Neural progenitor cell (in vitro differentiated cells): ENCODE results near the gene ITM2C. TPM values are rescaled to one million over a fixed set of nuclear protein-coding genes. Genes with fewer than 3 reads are reported as not detected.

ENCODE experiments used
- DNase-seq: peaks from one replicate; pipeline ENCODE4 v3.0.0-alpha.2; 2016; ENCODE audit warnings: low spot score
- H2AFZ ChIP-seq: fragments of 200-600 bp; sonication (generic); replicated peaks from 2 replicates; pipeline ENCODE4 v1.6.1; 2016; ENCODE audit warnings: antibody characterized with exemption
- H3F3A ChIP-seq: fragments of 200-600 bp; sonication (generic); 2 replicates; pipeline ENCODE4 v1.6.1; 2016; ENCODE audit warnings: antibody characterized with exemption, low read depth
- H3K27ac ChIP-seq: fragments of 200-600 bp; sonication (generic); 2 replicates; pipeline ENCODE4 v1.5.1; 2016; ENCODE audit warnings: mild to moderate bottlenecking
- H3K27me3 ChIP-seq: fragments of 200-600 bp; sonication (generic); 2 replicates; pipeline ENCODE4 v1.6.1; 2016; ENCODE audit warnings: mild to moderate bottlenecking, moderate library complexity
- H3K36me3 ChIP-seq: fragments of 200-600 bp; sonication (generic); 2 replicates; pipeline ENCODE4 v1.5.1; 2016
- H3K4me1 ChIP-seq: fragments of 200-600 bp; sonication (generic); 2 replicates; pipeline ENCODE4 v1.6.1; 2016; ENCODE audit warnings: mixed run types
- H3K4me2 ChIP-seq: fragments of 200-600 bp; sonication (generic); 2 replicates; pipeline ENCODE4 v1.6.1; 2016
- H3K4me3 ChIP-seq: fragments of 200-600 bp; sonication (generic); 2 replicates; pipeline ENCODE4 v1.5.1; 2016
- H3K79me2 ChIP-seq: fragments of 200-600 bp; sonication (generic); 2 replicates; pipeline ENCODE4 v1.6.1; 2016; ENCODE audit warnings: low read depth
- H3K9ac ChIP-seq: fragments of 200-600 bp; sonication (generic); 2 replicates; pipeline ENCODE4 v1.6.1; 2016
- H3K9me3 ChIP-seq: fragments of 200-600 bp; sonication (generic); 2 replicates; pipeline ENCODE4 v1.5.1; 2016; ENCODE audit warnings: low read depth
- H4K20me1 ChIP-seq: fragments of 200-600 bp; sonication (generic); 2 replicates; pipeline ENCODE4 v1.6.1; 2016; ENCODE audit warnings: low read depth
- H3K27ac Mint-ChIP-seq: 3 replicates; pipeline ENCODE4 v1.8.0; 2021; ENCODE audit warnings: mixed read lengths
- H3K27me3 Mint-ChIP-seq: 2 replicates; pipeline ENCODE4 v1.8.0; 2022; ENCODE audit warnings: low read depth, mild to moderate bottlenecking, inconsistent platforms, moderate library complexity, mixed read lengths; ENCODE audit not compliant: insufficient read depth
- H3K36me3 Mint-ChIP-seq: 3 replicates; pipeline ENCODE4 v1.8.0; 2021; ENCODE audit warnings: mixed read lengths
- H3K4me1 Mint-ChIP-seq: 3 replicates; pipeline ENCODE4 v1.8.0; 2021; ENCODE audit warnings: mixed read lengths
- H3K4me3 Mint-ChIP-seq: 3 replicates; pipeline ENCODE4 v1.8.0; 2021; ENCODE audit warnings: mild to moderate bottlenecking, moderate library complexity, mixed read lengths
- H3K9me3 Mint-ChIP-seq: 3 replicates; pipeline ENCODE4 v1.8.0; 2020; ENCODE audit warnings: mixed read lengths
- EZH2 ChIP-seq: fragments of 200-600 bp; sonication (generic); IDR thresholded peaks from 2 replicates; pipeline ENCODE4 v1.6.1; 2017; ENCODE audit warnings: antibody characterized with exemption, mild to moderate bottlenecking, moderate library complexity
- EZH2phosphoT487 ChIP-seq: fragments of 200-600 bp; sonication (generic); IDR thresholded peaks from 2 replicates; pipeline ENCODE4 v1.6.1; 2017; ENCODE audit warnings: antibody characterized with exemption
- total RNA-seq: library from RNA; depleted of rRNA; stranded (reverse); fragments of >200 nt; gene quantifications from 2 replicates; pipeline ENCODE4 v1.2.3, GENCODE V29; 2015; ENCODE audit warnings: low replicate concordance
- TF ChIP-seq, protein P1 (sequence below): fragments of 200-600 bp; sonication (generic); IDR thresholded peaks from 2 replicates; pipeline ENCODE4 v1.5.1; 2017; ENCODE audit warnings: antibody characterized with exemption, mild to moderate bottlenecking

The ITM2C gene
- total RNA-seq, 1 donor from 2014 or later, result 84.6 TPM

DNA sequence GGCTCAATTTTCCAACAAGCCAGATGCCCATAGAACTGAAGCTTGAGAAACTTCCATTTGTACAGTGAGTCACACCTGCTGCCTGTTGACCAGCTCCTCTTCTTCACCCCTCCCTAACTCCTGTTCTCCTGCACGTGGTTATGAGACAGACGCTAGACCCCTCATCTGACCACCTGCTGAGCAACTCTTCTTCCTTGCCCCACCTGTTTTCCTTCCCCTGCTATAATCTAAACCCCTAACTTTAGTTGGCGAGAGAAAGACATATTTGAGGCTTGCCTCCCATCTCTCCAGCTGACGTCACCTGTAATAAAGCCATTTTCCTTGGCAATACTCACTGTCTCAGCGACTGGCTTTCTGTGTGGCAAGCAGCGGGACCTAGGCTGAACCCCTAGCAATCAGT is 22.3 kb upstream of the ITM2C start:
- H3F3A ChIP-seq, result no peaks in the 10 kb centered on the region
- H3K4me1 ChIP-seq, result no peaks in the 10 kb centered on the region
- no peaks in the 10 kb centered on the region for H3K36me3 ChIP-seq
- TF ChIP-seq, protein P1, sequence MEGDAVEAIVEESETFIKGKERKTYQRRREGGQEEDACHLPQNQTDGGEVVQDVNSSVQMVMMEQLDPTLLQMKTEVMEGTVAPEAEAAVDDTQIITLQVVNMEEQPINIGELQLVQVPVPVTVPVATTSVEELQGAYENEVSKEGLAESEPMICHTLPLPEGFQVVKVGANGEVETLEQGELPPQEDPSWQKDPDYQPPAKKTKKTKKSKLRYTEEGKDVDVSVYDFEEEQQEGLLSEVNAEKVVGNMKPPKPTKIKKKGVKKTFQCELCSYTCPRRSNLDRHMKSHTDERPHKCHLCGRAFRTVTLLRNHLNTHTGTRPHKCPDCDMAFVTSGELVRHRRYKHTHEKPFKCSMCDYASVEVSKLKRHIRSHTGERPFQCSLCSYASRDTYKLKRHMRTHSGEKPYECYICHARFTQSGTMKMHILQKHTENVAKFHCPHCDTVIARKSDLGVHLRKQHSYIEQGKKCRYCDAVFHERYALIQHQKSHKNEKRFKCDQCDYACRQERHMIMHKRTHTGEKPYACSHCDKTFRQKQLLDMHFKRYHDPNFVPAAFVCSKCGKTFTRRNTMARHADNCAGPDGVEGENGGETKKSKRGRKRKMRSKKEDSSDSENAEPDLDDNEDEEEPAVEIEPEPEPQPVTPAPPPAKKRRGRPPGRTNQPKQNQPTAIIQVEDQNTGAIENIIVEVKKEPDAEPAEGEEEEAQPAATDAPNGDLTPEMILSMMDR, result no peak
- Mint-ChIP-seq H3K36me3 (no peaks in the 10 kb centered on the region), H3K9me3 (peaks cover 7% of the 10 kb centered on the region), H3K27ac (no peak overlapping the region), H3K27me3 (peaks cover 11% of the 10 kb centered on the region), H3K4me1 (peaks cover 2% of the 10 kb centered on the region), H3K4me3 (no peak overlapping the region)
- no peaks in the 10 kb centered on the region for H3K27me3 ChIP-seq
- no peak overlapping the region for H3K4me2 ChIP-seq
- no peaks in the 10 kb centered on the region for H4K20me1 ChIP-seq
- H3K79me2 ChIP-seq, result no peaks in the 10 kb centered on the region
- no peak overlapping the region for H3K27ac ChIP-seq
- no peak overlapping the region for H2AFZ ChIP-seq
- DNase-seq, result no peak
- no peak overlapping the region for H3K9ac ChIP-seq
- H3K9me3 ChIP-seq, result no peaks in the 10 kb centered on the region
- no peak overlapping the region for H3K4me3 ChIP-seq

DNA sequence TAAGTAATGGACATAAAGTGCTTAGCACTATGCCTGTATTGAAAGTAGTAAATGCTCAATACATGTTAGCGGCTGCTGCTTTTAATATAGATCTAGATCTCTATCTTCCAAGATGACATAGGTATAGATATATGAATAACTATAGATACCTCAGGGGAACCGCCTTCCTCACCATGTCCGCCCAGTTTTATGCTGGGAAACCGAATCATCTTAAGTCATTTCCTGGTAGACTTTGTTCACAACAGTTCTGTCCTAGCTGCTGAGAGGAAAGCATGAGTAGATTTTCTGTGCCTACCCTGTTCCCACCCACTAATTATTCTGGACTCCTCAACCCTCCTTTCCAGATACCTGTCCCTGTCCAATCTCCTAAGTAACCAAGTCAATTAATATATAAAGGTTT is 21.6 kb upstream of the ITM2C start:
- Mint-ChIP-seq H3K4me1 (peaks cover 2% of the 10 kb centered on the region), H3K27ac (no peak overlapping the region), H3K4me3 (no peak overlapping the region), H3K9me3 (peaks cover 6% of the 10 kb centered on the region), H3K36me3 (peaks cover 1% of the 10 kb centered on the region), H3K27me3 (peaks cover 11% of the 10 kb centered on the region)
- no peak overlapping the region for H3K4me2 ChIP-seq
- no peak overlapping the region for H3K27ac ChIP-seq
- H4K20me1 ChIP-seq, result no peaks in the 10 kb centered on the region
- no peaks in the 10 kb centered on the region for H3K4me1 ChIP-seq
- H3K9me3 ChIP-seq, result no peaks in the 10 kb centered on the region
- no peak overlapping the region for H2AFZ ChIP-seq
- DNase-seq, result no peak
- no peaks in the 10 kb centered on the region for H3K79me2 ChIP-seq
- no peak overlapping the region for H3K4me3 ChIP-seq
- no peaks in the 10 kb centered on the region for H3K36me3 ChIP-seq
- H3K27me3 ChIP-seq, result peaks cover 1% of the 10 kb centered on the region
- TF ChIP-seq EZH2phosphoT487 (no peak), EZH2 (no peak)
- TF ChIP-seq, protein P1, result no peak
- H3F3A ChIP-seq, result no peaks in the 10 kb centered on the region
- H3K9ac ChIP-seq, result no peak overlapping the region

DNA sequence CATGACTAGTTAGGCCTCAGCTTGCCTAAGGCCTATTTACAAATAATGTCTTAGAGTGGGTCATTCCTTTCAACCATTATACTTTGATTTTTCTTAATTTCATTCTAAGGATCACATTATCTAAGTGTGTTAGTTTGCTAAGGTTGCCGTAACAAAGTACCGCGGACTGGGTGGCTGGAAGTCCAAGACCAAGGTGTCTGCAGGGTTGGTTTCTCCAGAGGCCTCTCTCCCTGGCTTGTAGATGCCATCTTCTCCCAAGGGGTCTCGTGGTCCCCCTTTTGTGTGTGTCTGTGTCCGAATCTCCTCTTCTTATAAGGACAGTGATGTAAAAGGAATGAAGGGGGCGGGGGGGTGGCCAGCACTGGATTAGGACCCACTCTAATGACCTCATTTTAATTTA is 18.4 kb upstream of the ITM2C start:
- H2AFZ ChIP-seq, result no peak overlapping the region
- no peaks in the 10 kb centered on the region for H3K36me3 ChIP-seq
- H3K27ac Mint-ChIP-seq, result no peak overlapping the region
- no peaks in the 10 kb centered on the region for H3K79me2 ChIP-seq
- peaks cover 9% of the 10 kb centered on the region for H3K27me3 Mint-ChIP-seq
- H3K9me3 ChIP-seq, result no peaks in the 10 kb centered on the region
- no peak overlapping the region for H3K9ac ChIP-seq
- no peaks in the 10 kb centered on the region for H3K4me1 ChIP-seq
- H3K9me3 Mint-ChIP-seq, result peaks cover 5% of the 10 kb centered on the region
- H3K36me3 Mint-ChIP-seq, result peaks cover 1% of the 10 kb centered on the region
- TF ChIP-seq EZH2phosphoT487, result no peak
- TF ChIP-seq, protein P1, result no peak
- no peak for TF ChIP-seq EZH2
- H3K4me1 Mint-ChIP-seq, result peaks cover 2% of the 10 kb centered on the region
- H3K4me3 Mint-ChIP-seq, result no peak overlapping the region
- no peak overlapping the region for H3K4me3 ChIP-seq
- no peaks in the 10 kb centered on the region for H3F3A ChIP-seq
- H3K27ac ChIP-seq, result no peak overlapping the region
- peaks cover 13% of the 10 kb centered on the region for H3K27me3 ChIP-seq
- H4K20me1 ChIP-seq, result no peaks in the 10 kb centered on the region
- no peak for DNase-seq
- no peak overlapping the region for H3K4me2 ChIP-seq
